Activated CD4-positive, alpha-beta T cell treated with anti-CD3 and anti-CD28 coated beads, Interleukin-2, amount 50 U/mL, for 1 hour (primary cell): Measurements from ENCODE around the gene TBC1D7.

Experiments used
- DNase-seq: peaks from one replicate; pipeline ENCODE4 v3.0.0-alpha.2; 2020

The TBC1D7 gene

GRCh38 chr6:13289789-13290318 is 38.5 kb downstream of the TBC1D7 start:
- no peak for DNase-seq

- no peak for DNase-seq
Observed at GRCh38 chr6:13288969-13289391, 39.4 kb downstream of the TBC1D7 start.

- no peak for DNase-seq
Observed at GRCh38 chr6:13288481-13288880, 39.9 kb downstream of the TBC1D7 start.

- DNase-seq = no peak
Observed at GRCh38 chr6:13287104-13287503, 41.2 kb downstream of the TBC1D7 start.

- no peak for DNase-seq
Observed at GRCh38 chr6:13286181-13286580, 42.2 kb downstream of the TBC1D7 start.

GRCh38 chr6:13285705-13286104 is 42.6 kb downstream of the TBC1D7 start:
- no peak for DNase-seq

- DNase-seq = no peak
Observed at GRCh38 chr6:13284646-13285045, 43.7 kb downstream of the TBC1D7 start.

GRCh38 chr6:13283331-13283730 is 45.0 kb downstream of the TBC1D7 start:
- DNase-seq = no peak

GRCh38 chr6:13282393-13283069 is 45.8 kb downstream of the TBC1D7 start:
- no peak for DNase-seq

GRCh38 chr6:13281686-13282085 is 46.7 kb downstream of the TBC1D7 start:
- no peak for DNase-seq

- DNase-seq = no peak
Observed at GRCh38 chr6:13280254-13280653, 48.1 kb downstream of the TBC1D7 start.

- no peak for DNase-seq
Observed at GRCh38 chr6:13278991-13279390, 49.3 kb downstream of the TBC1D7 start.

GRCh38 chr6:13278164-13278563 is 50.2 kb downstream of the TBC1D7 start:
- no peak for DNase-seq

GRCh38 chr6:13277231-13277630 is 51.1 kb downstream of the TBC1D7 start:
- no peak for DNase-seq

- DNase-seq = no peak
Observed at GRCh38 chr6:13275435-13275989, 52.8 kb downstream of the TBC1D7 start.

- no peak for DNase-seq
Observed at GRCh38 chr6:13274707-13275434, 53.5 kb downstream of the TBC1D7 start.

- DNase-seq = peak; percentile 35
Observed at GRCh38 chr6:13273931-13274706, 54.2 kb downstream of the TBC1D7 start.

GRCh38 chr6:13273202-13273930 is 55.0 kb downstream of the TBC1D7 start:
- DNase-seq = no peak

- no peak for DNase-seq
Observed at GRCh38 chr6:13272131-13273046, 55.9 kb downstream of the TBC1D7 start.

GRCh38 chr6:13268913-13269518 is 59.3 kb downstream of the TBC1D7 start:
- DNase-seq = no peak

GRCh38 chr6:13267142-13267651 is 61.1 kb downstream of the TBC1D7 start:
- no peak for DNase-seq
